Measurements from ENCODE around the gene GRIK4. TPM values are rescaled to one million over a fixed set of nuclear protein-coding genes. Genes with fewer than 3 reads are reported as not detected.

Gene GRIK4
- total RNA-seq, 3 donors from 2014 or later = 0.36 to 0.51 TPM; not detected in 1

DNA sequence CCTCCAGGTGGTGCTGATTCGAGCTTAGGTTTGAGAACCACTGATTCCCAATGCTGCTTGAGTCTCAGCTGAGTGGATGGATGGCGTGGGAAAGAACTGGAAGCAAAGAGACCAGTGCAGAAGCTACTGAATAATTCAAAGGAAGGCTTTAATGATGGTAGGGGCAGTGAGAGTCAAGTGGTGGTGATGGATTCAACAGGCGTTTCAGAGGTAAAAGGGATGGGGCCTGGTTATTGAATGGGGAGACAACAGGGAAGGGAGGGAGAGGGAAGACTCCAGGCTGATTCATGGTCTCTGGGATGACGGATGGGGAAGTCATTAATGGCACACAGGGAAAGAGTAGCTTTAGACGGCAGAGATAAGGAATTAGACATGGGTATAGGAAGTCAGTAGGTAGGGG lies 408.0 kb downstream of the GRIK4 start:
- H3K9me3 ChIP-seq = no peaks in the 10 kb centered on the region
- intact Hi-C loops (cut with DNase I, micrococcal nuclease) = no loop called here
- no peaks in the 10 kb centered on the region for H3K36me3 ChIP-seq (ENCODE audit: low read depth)
- TF ChIP-seq, protein P1, sequence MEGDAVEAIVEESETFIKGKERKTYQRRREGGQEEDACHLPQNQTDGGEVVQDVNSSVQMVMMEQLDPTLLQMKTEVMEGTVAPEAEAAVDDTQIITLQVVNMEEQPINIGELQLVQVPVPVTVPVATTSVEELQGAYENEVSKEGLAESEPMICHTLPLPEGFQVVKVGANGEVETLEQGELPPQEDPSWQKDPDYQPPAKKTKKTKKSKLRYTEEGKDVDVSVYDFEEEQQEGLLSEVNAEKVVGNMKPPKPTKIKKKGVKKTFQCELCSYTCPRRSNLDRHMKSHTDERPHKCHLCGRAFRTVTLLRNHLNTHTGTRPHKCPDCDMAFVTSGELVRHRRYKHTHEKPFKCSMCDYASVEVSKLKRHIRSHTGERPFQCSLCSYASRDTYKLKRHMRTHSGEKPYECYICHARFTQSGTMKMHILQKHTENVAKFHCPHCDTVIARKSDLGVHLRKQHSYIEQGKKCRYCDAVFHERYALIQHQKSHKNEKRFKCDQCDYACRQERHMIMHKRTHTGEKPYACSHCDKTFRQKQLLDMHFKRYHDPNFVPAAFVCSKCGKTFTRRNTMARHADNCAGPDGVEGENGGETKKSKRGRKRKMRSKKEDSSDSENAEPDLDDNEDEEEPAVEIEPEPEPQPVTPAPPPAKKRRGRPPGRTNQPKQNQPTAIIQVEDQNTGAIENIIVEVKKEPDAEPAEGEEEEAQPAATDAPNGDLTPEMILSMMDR (IDR thresholded peaks at IDR 0.05) = no peak
- DNase-seq = no peak
- no peak for ATAC-seq
- no peak overlapping the region for H3K4me3 ChIP-seq
- H3K4me1 ChIP-seq (ENCODE audit: low read depth) = no peaks in the 10 kb centered on the region

DNA sequence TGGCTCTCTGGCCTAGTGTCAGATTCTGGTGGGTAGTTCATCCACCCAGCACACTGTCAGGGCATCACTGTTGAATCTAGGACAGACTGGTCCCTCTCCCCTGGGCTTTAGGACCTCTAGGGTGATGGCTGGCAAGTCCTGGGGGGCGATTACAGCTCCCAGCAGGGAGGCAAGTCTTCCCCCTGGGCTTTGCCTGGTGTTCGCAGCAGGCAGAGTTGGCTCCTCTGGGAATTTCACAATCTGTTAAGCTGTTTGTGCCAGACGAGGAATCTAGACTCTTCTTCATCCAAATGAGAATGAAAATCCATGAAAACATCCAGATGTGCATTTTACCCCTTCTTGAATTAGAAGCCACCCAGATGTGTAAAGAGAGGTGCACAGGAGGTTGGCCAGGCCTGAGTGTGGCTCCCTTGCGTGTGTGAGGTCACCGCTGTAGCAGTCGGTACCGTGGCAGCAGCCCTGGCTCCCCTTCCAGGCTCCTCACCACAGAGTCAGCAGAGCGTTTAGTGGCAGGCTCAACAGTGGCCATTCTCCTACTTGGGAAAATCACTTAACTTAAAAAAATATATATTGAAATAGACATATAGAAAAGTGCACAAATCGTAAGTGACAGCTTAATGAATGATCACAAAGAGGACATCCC lies 412.4 kb downstream of the GRIK4 start:
- H3K4me1 ChIP-seq (ENCODE audit: low read depth) = no peaks in the 10 kb centered on the region
- DNase-seq (no peak), ATAC-seq (no peak)
- TF ChIP-seq, protein P1 (IDR thresholded peaks at IDR 0.05) = no peak
- H3K4me3 ChIP-seq = no peak overlapping the region
- H3K36me3 ChIP-seq (ENCODE audit: low read depth) = no peaks in the 10 kb centered on the region
- no peaks in the 10 kb centered on the region for H3K9me3 ChIP-seq
- intact Hi-C loops (cut with DNase I, micrococcal nuclease) = no loop called here

DNA sequence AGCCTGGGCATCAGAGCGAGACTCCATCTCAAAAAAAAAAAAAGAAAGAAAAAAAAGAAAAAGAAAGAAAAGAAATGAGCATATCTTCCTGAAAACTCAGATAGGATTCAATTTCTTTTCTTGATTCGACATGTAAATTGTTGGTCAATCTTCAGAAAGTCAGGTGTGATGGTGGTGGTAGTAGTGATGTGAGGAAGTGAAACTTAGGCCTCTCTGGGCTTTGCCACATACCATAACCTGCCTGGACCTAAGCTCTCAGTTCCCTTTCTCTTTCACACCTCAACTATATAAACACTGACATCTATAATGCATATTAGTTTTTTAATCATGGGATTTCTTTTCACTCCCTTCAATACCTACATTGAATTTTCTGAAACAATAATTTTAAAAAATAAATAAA lies 414.4 kb downstream of the GRIK4 start:
- TF ChIP-seq, protein P1 (IDR thresholded peaks at IDR 0.05) = no peak
- Histone ChIP-seq H3K36me3 (ENCODE audit: low read depth) (no peaks in the 10 kb centered on the region), H3K9me3 (no peaks in the 10 kb centered on the region), H3K4me1 (ENCODE audit: low read depth) (no peaks in the 10 kb centered on the region), H3K4me3 (no peak overlapping the region)
- intact Hi-C loops (cut with DNase I, micrococcal nuclease) = no loop called here
- ATAC-seq (peak; percentile 30), DNase-seq (no peak)

DNA sequence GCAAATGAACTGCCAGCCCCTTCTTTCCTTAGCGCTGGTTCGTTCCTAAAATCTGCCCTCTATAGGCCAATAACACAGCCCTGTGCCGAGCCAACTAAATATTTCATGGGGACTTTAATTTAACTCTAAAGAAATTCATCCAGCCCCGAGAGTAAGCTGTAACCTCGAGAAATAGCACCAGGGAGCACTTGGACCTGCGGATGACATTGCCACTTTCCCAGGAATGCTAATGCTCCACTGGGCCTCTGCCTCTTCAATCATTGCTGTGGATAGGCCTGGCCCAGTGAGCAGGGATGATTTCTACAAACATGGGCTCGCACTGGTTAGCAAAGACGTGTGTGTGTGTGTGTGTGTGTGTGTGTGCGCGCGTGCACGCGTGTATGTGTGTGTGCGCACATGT lies 417.1 kb downstream of the GRIK4 start:
- ATAC-seq (no peak), DNase-seq (no peak)
- intact Hi-C loops (cut with DNase I, micrococcal nuclease) = no loop called here
- Histone ChIP-seq H3K4me3 (no peak overlapping the region), H3K36me3 (ENCODE audit: low read depth) (no peaks in the 10 kb centered on the region), H3K9me3 (no peaks in the 10 kb centered on the region), H3K4me1 (ENCODE audit: low read depth) (no peaks in the 10 kb centered on the region)
- TF ChIP-seq, protein P1 (IDR thresholded peaks at IDR 0.05) = no peak

DNA sequence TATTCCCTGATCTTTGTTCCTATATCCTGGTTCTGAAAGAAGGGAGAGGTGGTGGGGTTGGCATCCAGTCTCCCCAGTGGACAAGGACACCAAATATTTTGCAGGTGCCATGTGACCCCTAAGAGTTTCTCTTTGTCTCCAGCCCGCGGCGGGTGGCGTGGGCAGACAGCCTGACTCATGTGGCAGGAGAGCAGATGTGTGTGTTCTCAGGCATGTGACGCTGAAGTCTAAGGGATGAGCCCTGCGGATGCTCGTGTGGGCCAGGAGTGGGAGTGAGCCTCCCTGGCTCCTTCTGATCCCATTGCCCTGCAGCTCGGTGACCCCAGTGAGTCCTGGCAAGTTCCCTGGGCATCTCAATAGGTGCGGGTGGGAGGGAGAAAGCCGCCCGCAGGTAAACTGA lies 417.5 kb downstream of the GRIK4 start:
- no peak for DNase-seq
- intact Hi-C loops (cut with DNase I, micrococcal nuclease) = no loop called here
- TF ChIP-seq, protein P1 (IDR thresholded peaks at IDR 0.05) = no peak
- Histone ChIP-seq H3K4me3 (no peak overlapping the region), H3K9me3 (no peaks in the 10 kb centered on the region), H3K4me1 (ENCODE audit: low read depth) (no peaks in the 10 kb centered on the region), H3K36me3 (ENCODE audit: low read depth) (no peaks in the 10 kb centered on the region)
- no peak for ATAC-seq

Measured in mucosa of descending colon (tissue), 3 donors.